Heart left ventricle (tissue), 13 donors: ENCODE measurements around the gene DOCK1.

Experiments
- POLR2A ChIP-seq, 2 donors: fragments of 450-650 bp; IDR thresholded peaks; one replicate each; pipeline ENCODE4 v1.6.1; 2017; ENCODE audit warnings: antibody characterized with exemption in 2 of 2, mild to moderate bottlenecking in 2 of 2, moderate library complexity in 2 of 2
- TF ChIP-seq, protein P1 (sequence below), 12 donors: fragments of 200-600 bp; sonication (generic) in 4 of 12; IDR thresholded peaks; one replicate each; pipeline versions ENCODE4 v1.5.0 to v1.8.0; 2018 to 2022; ENCODE audit warnings: antibody characterized with exemption in 12 of 12, mild to moderate bottlenecking in 5 of 12
- donor health status: ischemic (EF 13 %, LVEDD 7.1; RV severe dilation, severe dysfunction).
- donor health status: DM: no; HTN: yes; CAD: no.
- donor health status: DM: no; HTN: no; CAD: no.
- donor health status: ischemic (EF 25% LVEDD 6.9; RV normal size, moderate dysfunction).
- donor health status: ischemic (EF 25% LVEDD 5.7; RV mildly dilated, moderate dysfunction).
- donor health status: ischemic (EF 35%, LVEDD 5.7; RV mildly dilated, moderate dysfunction).
- donor health status: nonischemic (EF 11% LVEDD 7.7; RV severe dilation, severe dysfunction).
- donor health status: DM: yes; HTN: yes; CAD: no.
- donor health status: PGD.
- donor health status: ischemic (EF 29% LVEDD 5.4; RV normal size, mild dysfunction).
- donor health status: nonischemic (EF 23%, LVEDD 6.1; RV moderate dilation, normal function).

DNA sequence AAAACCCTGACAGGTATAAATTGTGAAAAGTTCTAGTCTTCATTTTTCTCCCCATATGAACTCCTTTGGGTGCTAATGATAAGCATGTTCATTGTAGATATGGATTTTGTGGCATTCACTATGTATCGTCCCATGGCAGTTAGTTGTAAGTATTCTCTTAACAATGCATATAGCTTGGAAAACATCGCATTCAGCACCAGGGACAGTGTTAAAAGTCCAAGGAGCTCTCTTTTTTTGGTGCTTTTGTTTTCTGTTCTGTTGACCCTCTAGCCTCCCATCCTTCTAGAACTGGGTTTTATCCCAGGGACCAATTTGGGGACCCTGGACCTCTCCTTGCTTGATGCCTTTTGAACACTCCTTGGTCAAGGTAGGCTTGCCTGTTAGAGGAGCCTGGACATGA lies 253.4 kb downstream of the DOCK1 start:
- TF ChIP-seq, protein P1, sequence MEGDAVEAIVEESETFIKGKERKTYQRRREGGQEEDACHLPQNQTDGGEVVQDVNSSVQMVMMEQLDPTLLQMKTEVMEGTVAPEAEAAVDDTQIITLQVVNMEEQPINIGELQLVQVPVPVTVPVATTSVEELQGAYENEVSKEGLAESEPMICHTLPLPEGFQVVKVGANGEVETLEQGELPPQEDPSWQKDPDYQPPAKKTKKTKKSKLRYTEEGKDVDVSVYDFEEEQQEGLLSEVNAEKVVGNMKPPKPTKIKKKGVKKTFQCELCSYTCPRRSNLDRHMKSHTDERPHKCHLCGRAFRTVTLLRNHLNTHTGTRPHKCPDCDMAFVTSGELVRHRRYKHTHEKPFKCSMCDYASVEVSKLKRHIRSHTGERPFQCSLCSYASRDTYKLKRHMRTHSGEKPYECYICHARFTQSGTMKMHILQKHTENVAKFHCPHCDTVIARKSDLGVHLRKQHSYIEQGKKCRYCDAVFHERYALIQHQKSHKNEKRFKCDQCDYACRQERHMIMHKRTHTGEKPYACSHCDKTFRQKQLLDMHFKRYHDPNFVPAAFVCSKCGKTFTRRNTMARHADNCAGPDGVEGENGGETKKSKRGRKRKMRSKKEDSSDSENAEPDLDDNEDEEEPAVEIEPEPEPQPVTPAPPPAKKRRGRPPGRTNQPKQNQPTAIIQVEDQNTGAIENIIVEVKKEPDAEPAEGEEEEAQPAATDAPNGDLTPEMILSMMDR (IDR thresholded peaks at IDR 0.05), result no peak
- no peak for TF ChIP-seq POLR2A (IDR thresholded peaks at IDR 0.05)
